ENCODE results near the gene FNIP2. TPM values are rescaled to one million over a fixed set of nuclear protein-coding genes. Genes with fewer than 3 reads are reported as not detected.

The FNIP2 gene
- total RNA-seq, 1 donor from 2014 or later: 21.4 TPM

- Histone ChIP-seq H3K4me1 (ENCODE audit: control insufficient read depth in 3 of 3, insufficient read depth in 3 of 3, low read length in 3 of 3) (peaks cover 0 to 3% (median 0%) of the 10 kb centered on the region in 3 donors), H3K9ac (ENCODE audit: low read depth in 1 of 3, low read length in 3 of 3) (no peak overlapping the region), H3K27ac (ENCODE audit: low read depth, low read length) (no peak overlapping the region), H3K36me3 (ENCODE audit: control insufficient read depth in 3 of 3, insufficient read depth in 3 of 3, low read length in 3 of 3) (peaks cover 27 to 43% (median 31%) of the 10 kb centered on the region in 3 donors), H3K9me3 (ENCODE audit: control insufficient read depth in 3 of 3, low read length in 3 of 3) (no peaks in the 10 kb centered on the region), H3K27me3 (ENCODE audit: control insufficient read depth in 3 of 3, insufficient read depth in 3 of 3, low read length in 3 of 3) (no peaks in the 10 kb centered on the region), H3K4me3 (ENCODE audit: low read length in 3 of 3) (no peak overlapping the region)
These were observed 89.8 kb downstream of the FNIP2 start for GRCh38 chr4:158858410-158859199.

GRCh38 chr4:158859661-158860060 lies 90.8 kb downstream of the FNIP2 start:
- no peak overlapping the region for H3K4me3 ChIP-seq (ENCODE audit: low read length in 3 of 3)
- H3K36me3 ChIP-seq (ENCODE audit: control insufficient read depth in 3 of 3, insufficient read depth in 3 of 3, low read length in 3 of 3): peaks cover 32 to 41% (median 38%) of the 10 kb centered on the region in 3 donors
- H3K9ac ChIP-seq (ENCODE audit: low read depth in 1 of 3, low read length in 3 of 3): no peak overlapping the region
- H3K9me3 ChIP-seq (ENCODE audit: control insufficient read depth in 3 of 3, low read length in 3 of 3): no peaks in the 10 kb centered on the region
- no peaks in the 10 kb centered on the region for H3K27me3 ChIP-seq (ENCODE audit: control insufficient read depth in 3 of 3, insufficient read depth in 3 of 3, low read length in 3 of 3)
- H3K27ac ChIP-seq (ENCODE audit: low read depth, low read length): no peak overlapping the region
- peaks cover 0 to 3% (median 0%) of the 10 kb centered on the region in 3 donors for H3K4me1 ChIP-seq (ENCODE audit: control insufficient read depth in 3 of 3, insufficient read depth in 3 of 3, low read length in 3 of 3)

DNA sequence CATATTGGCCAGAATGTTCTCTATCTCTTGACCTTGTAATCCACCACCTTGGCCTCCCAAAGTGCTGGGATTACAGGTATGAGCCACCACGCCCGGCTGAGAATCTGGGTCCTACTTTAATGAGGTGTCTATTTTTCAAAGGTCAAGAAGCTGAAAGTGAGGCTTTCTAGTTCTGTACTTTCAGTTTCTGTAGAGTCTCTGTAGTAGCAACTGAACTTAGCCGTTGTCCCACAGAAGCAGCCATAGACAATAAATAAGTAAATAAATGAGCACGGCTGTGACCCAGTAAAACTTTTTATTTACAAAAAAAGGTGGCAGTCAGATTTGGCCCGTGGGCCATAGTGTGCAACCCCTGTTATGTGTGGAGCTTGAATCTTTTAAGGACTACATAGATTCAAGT lies 92.0 kb downstream of the FNIP2 start:
- Histone ChIP-seq H3K27me3 (ENCODE audit: control insufficient read depth in 3 of 3, insufficient read depth in 3 of 3, low read length in 3 of 3) (no peaks in the 10 kb centered on the region), H3K4me1 (ENCODE audit: control insufficient read depth in 3 of 3, insufficient read depth in 3 of 3, low read length in 3 of 3) (peaks cover 0 to 3% (median 0%) of the 10 kb centered on the region in 3 donors), H3K4me3 (ENCODE audit: low read length in 3 of 3) (no peak overlapping the region), H3K9ac (ENCODE audit: low read depth in 1 of 3, low read length in 3 of 3) (no peak overlapping the region), H3K27ac (ENCODE audit: low read depth, low read length) (no peak overlapping the region), H3K9me3 (ENCODE audit: control insufficient read depth in 3 of 3, low read length in 3 of 3) (no peaks in the 10 kb centered on the region), H3K36me3 (ENCODE audit: control insufficient read depth in 3 of 3, insufficient read depth in 3 of 3, low read length in 3 of 3) (peaks cover 32 to 39% (median 38%) of the 10 kb centered on the region in 3 donors)

- H3K36me3 ChIP-seq (ENCODE audit: control insufficient read depth in 3 of 3, insufficient read depth in 3 of 3, low read length in 3 of 3): peaks cover 32 to 39% (median 37%) of the 10 kb centered on the region in 3 donors
- H3K4me3 ChIP-seq (ENCODE audit: low read length in 3 of 3): no peak overlapping the region
These were observed 92.5 kb downstream of the FNIP2 start for GRCh38 chr4:158861281-158861680.

GRCh38 chr4:158861766-158862165 lies 92.9 kb downstream of the FNIP2 start:
- Histone ChIP-seq H3K27me3 (ENCODE audit: control insufficient read depth in 3 of 3, insufficient read depth in 3 of 3, low read length in 3 of 3) (no peaks in the 10 kb centered on the region), H3K9me3 (ENCODE audit: control insufficient read depth in 3 of 3, low read length in 3 of 3) (no peaks in the 10 kb centered on the region), H3K27ac (ENCODE audit: low read depth, low read length) (no peak overlapping the region), H3K36me3 (ENCODE audit: control insufficient read depth in 3 of 3, insufficient read depth in 3 of 3, low read length in 3 of 3) (peaks cover 32 to 39% (median 35%) of the 10 kb centered on the region in 3 donors), H3K9ac (ENCODE audit: low read depth in 1 of 3, low read length in 3 of 3) (no peak overlapping the region), H3K4me3 (ENCODE audit: low read length in 3 of 3) (no peak overlapping the region), H3K4me1 (ENCODE audit: control insufficient read depth in 3 of 3, insufficient read depth in 3 of 3, low read length in 3 of 3) (peaks cover 0 to 3% (median 0%) of the 10 kb centered on the region in 3 donors)

More at GRCh38 chr4:158861281-158861680, 92.5 kb downstream of the FNIP2 start:
- H3K9me3 ChIP-seq (ENCODE audit: control insufficient read depth in 3 of 3, low read length in 3 of 3): no peaks in the 10 kb centered on the region
- H3K27me3 ChIP-seq (ENCODE audit: control insufficient read depth in 3 of 3, insufficient read depth in 3 of 3, low read length in 3 of 3): no peaks in the 10 kb centered on the region
- no peak overlapping the region for H3K27ac ChIP-seq (ENCODE audit: low read depth, low read length)
- peaks cover 0 to 3% (median 0%) of the 10 kb centered on the region in 3 donors for H3K4me1 ChIP-seq (ENCODE audit: control insufficient read depth in 3 of 3, insufficient read depth in 3 of 3, low read length in 3 of 3)
- H3K9ac ChIP-seq (ENCODE audit: low read depth in 1 of 3, low read length in 3 of 3): no peak overlapping the region

DNA sequence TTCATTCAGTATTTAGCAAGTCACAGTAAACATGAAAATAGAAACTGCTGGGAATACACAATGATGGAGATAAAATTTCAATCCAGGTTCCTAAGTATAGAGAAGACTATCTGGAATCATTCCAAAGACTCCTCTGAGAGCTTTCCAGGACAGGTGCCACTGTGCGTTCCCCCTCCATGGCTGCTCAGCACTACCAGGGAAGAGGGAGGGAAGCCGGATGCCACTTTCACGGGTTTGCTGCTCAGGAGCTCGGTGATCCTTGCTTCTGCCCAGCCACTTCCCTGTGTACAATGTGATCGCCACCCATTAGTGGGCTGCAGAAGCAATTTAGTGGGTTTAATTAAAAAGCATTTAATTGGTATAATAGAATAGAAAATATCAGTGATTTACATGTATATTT lies 94.5 kb downstream of the FNIP2 start:
- Histone ChIP-seq H3K36me3 (ENCODE audit: control insufficient read depth in 3 of 3, insufficient read depth in 3 of 3, low read length in 3 of 3) (peaks cover 38 to 45% (median 44%) of the 10 kb centered on the region in 3 donors), H3K27me3 (ENCODE audit: control insufficient read depth in 3 of 3, insufficient read depth in 3 of 3, low read length in 3 of 3) (no peaks in the 10 kb centered on the region), H3K9ac (ENCODE audit: low read depth in 1 of 3, low read length in 3 of 3) (peak overlapping the region in 1 of 3 donors; percentile 17), H3K9me3 (ENCODE audit: control insufficient read depth in 3 of 3, low read length in 3 of 3) (no peaks in the 10 kb centered on the region), H3K27ac (ENCODE audit: low read depth, low read length) (no peak overlapping the region), H3K4me1 (ENCODE audit: control insufficient read depth in 3 of 3, insufficient read depth in 3 of 3, low read length in 3 of 3) (peaks cover 0 to 3% (median 0%) of the 10 kb centered on the region in 3 donors), H3K4me3 (ENCODE audit: low read length in 3 of 3) (no peak overlapping the region)

GRCh38 chr4:158865520-158866177 lies 96.8 kb downstream of the FNIP2 start:
- Histone ChIP-seq H3K9ac (ENCODE audit: low read depth in 1 of 3, low read length in 3 of 3) (no peak overlapping the region), H3K27ac (ENCODE audit: low read depth, low read length) (no peak overlapping the region), H3K36me3 (ENCODE audit: control insufficient read depth in 3 of 3, insufficient read depth in 3 of 3, low read length in 3 of 3) (peaks cover 50 to 61% (median 51%) of the 10 kb centered on the region in 3 donors), H3K9me3 (ENCODE audit: control insufficient read depth in 3 of 3, low read length in 3 of 3) (no peaks in the 10 kb centered on the region), H3K4me1 (ENCODE audit: control insufficient read depth in 3 of 3, insufficient read depth in 3 of 3, low read length in 3 of 3) (peaks cover 4 to 8% (median 7%) of the 10 kb centered on the region in 3 donors), H3K27me3 (ENCODE audit: control insufficient read depth in 3 of 3, insufficient read depth in 3 of 3, low read length in 3 of 3) (no peaks in the 10 kb centered on the region), H3K4me3 (ENCODE audit: low read length in 3 of 3) (no peak overlapping the region)

- Histone ChIP-seq H3K36me3 (ENCODE audit: control insufficient read depth in 3 of 3, insufficient read depth in 3 of 3, low read length in 3 of 3) (peaks cover 32 to 41% (median 39%) of the 10 kb centered on the region in 3 donors), H3K27me3 (ENCODE audit: control insufficient read depth in 3 of 3, insufficient read depth in 3 of 3, low read length in 3 of 3) (no peaks in the 10 kb centered on the region), H3K9ac (ENCODE audit: low read depth in 1 of 3, low read length in 3 of 3) (no peak overlapping the region), H3K9me3 (ENCODE audit: control insufficient read depth in 3 of 3, low read length in 3 of 3) (no peaks in the 10 kb centered on the region), H3K4me1 (ENCODE audit: control insufficient read depth in 3 of 3, insufficient read depth in 3 of 3, low read length in 3 of 3) (peaks cover 4 to 9% (median 6%) of the 10 kb centered on the region in 3 donors), H3K27ac (ENCODE audit: low read depth, low read length) (no peak overlapping the region), H3K4me3 (ENCODE audit: low read length in 3 of 3) (no peak overlapping the region)
These were observed 100.2 kb downstream of the FNIP2 start for GRCh38 chr4:158869001-158869400.

DNA sequence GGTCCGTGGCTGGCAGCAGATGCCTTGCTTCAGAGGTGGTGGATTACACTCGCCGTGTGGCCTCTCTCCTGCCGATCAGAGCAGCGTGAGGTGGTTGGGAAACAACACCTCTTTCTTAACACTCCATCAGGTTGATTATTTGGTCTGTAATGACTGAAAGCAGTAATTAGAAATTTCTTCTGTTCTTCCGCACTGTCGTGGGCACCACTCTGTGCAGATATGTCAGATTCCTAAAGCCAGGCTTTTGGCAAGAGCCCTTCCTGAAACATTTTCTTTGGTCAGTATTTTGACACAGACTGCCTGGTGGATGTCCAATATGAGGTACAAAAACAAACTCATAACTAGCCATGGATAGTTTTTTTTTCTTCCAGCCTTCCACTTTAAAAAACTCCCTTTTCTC lies 100.9 kb downstream of the FNIP2 start:
- Histone ChIP-seq H3K9ac (ENCODE audit: low read depth in 1 of 3, low read length in 3 of 3) (no peak overlapping the region), H3K36me3 (ENCODE audit: control insufficient read depth in 3 of 3, insufficient read depth in 3 of 3, low read length in 3 of 3) (peaks cover 32 to 38% (median 36%) of the 10 kb centered on the region in 3 donors), H3K27ac (ENCODE audit: low read depth, low read length) (no peak overlapping the region), H3K27me3 (ENCODE audit: control insufficient read depth in 3 of 3, insufficient read depth in 3 of 3, low read length in 3 of 3) (no peaks in the 10 kb centered on the region), H3K9me3 (ENCODE audit: control insufficient read depth in 3 of 3, low read length in 3 of 3) (no peaks in the 10 kb centered on the region), H3K4me1 (ENCODE audit: control insufficient read depth in 3 of 3, insufficient read depth in 3 of 3, low read length in 3 of 3) (peaks cover 4 to 9% (median 6%) of the 10 kb centered on the region in 3 donors), H3K4me3 (ENCODE audit: low read length in 3 of 3) (no peak overlapping the region)

DNA sequence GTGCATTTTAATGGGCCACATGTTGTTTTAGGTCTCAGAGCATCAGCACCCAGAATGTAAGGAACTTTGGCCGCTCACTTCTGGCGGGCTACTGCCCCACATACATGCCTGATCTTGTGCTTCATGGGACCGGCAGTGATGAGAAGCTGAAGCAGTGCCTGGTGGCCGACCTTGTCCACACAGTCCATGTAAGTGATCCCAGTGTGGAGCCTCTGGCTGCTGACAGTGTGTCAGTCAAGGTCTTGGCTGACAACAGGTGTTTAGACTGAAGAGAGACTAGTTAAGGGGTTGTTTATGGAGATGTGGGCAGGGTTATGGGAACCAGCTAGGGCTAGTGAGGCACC lies 101.4 kb downstream of the FNIP2 start:
- Histone ChIP-seq H3K27ac (ENCODE audit: low read depth, low read length) (no peak overlapping the region), H3K9me3 (ENCODE audit: control insufficient read depth in 3 of 3, low read length in 3 of 3) (no peaks in the 10 kb centered on the region), H3K9ac (ENCODE audit: low read depth in 1 of 3, low read length in 3 of 3) (no peak overlapping the region), H3K4me3 (ENCODE audit: low read length in 3 of 3) (no peak overlapping the region), H3K4me1 (ENCODE audit: control insufficient read depth in 3 of 3, insufficient read depth in 3 of 3, low read length in 3 of 3) (peaks cover 4 to 9% (median 6%) of the 10 kb centered on the region in 3 donors), H3K36me3 (ENCODE audit: control insufficient read depth in 3 of 3, insufficient read depth in 3 of 3, low read length in 3 of 3) (peaks cover 32 to 38% (median 36%) of the 10 kb centered on the region in 3 donors), H3K27me3 (ENCODE audit: control insufficient read depth in 3 of 3, insufficient read depth in 3 of 3, low read length in 3 of 3) (no peaks in the 10 kb centered on the region)
